Skeletal muscle satellite cell (primary cell): ENCODE results near the gene KCNH6.

Source experiments
- H3K27me3 ChIP-seq: 2 replicates; pipeline ENCODE4 v1.7.0; 2013; ENCODE audit warnings: low read length; ENCODE audit not compliant: control insufficient read depth, insufficient read depth
- H3K36me3 ChIP-seq: 2 replicates; pipeline ENCODE4 v1.7.0; 2013; ENCODE audit warnings: mild to moderate bottlenecking, control low read depth, low read length; ENCODE audit not compliant: insufficient read depth
- H3K4me1 ChIP-seq: 2 replicates; pipeline ENCODE4 v1.7.0; 2013; ENCODE audit warnings: low read length; ENCODE audit not compliant: control insufficient read depth, insufficient read depth
- H3K4me2 ChIP-seq: 2 replicates; pipeline ENCODE4 v1.7.0; 2013; ENCODE audit warnings: mild to moderate bottlenecking, low read length
- H3K4me3 ChIP-seq: 2 replicates; pipeline ENCODE4 v1.7.0; 2013; ENCODE audit warnings: low read length
- H3K9ac ChIP-seq: 2 replicates; pipeline ENCODE4 v1.7.0; 2013; ENCODE audit warnings: mild to moderate bottlenecking, low read depth, low read length, moderate library complexity
- H3K9me3 ChIP-seq: replicated peaks from 2 replicates; pipeline ENCODE4 v1.7.0; 2013; ENCODE audit warnings: mild to moderate bottlenecking, control low read depth, low read length

The KCNH6 gene

DNA sequence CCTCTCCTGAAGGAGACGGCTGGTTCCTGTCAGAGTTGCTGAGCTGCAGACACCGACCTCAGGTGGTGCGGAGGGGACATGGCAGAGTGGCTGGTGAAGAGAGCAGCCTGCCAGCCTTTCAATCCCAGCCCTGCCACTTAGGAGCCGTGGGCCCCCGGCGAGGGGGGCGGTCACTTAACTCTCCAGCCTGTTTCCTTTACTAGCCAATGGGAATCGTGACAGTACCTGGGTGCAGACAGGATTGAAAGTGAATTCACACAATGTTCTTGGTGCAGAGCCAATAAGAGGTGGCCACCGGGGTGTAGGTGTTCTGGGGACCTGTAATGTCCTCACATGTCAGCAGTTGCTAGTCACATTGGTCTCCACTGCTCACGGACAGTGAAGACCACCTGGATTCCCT is 32.8 kb upstream of the KCNH6 start:
- peaks cover 43% of the 10 kb centered on the region for H3K27me3 ChIP-seq
- no peaks in the 10 kb centered on the region for H3K9me3 ChIP-seq
- H3K4me2 ChIP-seq = no peak overlapping the region
- no peak overlapping the region for H3K4me3 ChIP-seq
- H3K4me1 ChIP-seq = no peaks in the 10 kb centered on the region
- H3K36me3 ChIP-seq = no peaks in the 10 kb centered on the region
- H3K9ac ChIP-seq = no peak overlapping the region

DNA sequence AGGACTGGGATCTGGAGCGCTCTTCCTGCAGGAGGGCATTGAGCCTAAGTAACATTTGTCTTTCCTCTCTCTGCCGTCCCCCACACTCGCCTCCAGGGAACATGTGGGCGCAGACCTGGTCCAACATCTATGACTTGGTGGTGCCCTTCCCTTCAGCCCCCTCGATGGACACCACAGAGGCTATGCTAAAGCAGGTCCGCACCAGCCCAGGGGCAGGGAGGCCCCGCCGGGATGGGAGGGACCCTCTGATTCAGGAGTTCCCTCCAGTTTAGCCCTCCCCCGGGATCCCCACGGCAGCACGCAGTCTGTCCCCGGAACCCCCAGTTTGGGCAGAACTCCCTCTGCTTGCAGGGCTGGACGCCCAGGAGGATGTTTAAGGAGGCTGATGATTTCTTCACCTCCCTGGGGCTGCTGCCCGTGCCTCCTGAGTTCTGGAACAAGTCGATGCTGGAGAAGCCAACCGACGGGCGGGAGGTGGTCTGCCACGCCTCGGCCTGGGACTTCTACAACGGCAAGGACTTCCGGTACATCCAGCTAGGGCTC is 32.2 kb upstream of the KCNH6 start:
- Histone ChIP-seq H3K4me3 (no peak overlapping the region), H3K27me3 (peaks cover 43% of the 10 kb centered on the region), H3K9me3 (no peaks in the 10 kb centered on the region), H3K9ac (no peak overlapping the region), H3K4me2 (no peak overlapping the region), H3K4me1 (no peaks in the 10 kb centered on the region), H3K36me3 (no peaks in the 10 kb centered on the region)

DNA sequence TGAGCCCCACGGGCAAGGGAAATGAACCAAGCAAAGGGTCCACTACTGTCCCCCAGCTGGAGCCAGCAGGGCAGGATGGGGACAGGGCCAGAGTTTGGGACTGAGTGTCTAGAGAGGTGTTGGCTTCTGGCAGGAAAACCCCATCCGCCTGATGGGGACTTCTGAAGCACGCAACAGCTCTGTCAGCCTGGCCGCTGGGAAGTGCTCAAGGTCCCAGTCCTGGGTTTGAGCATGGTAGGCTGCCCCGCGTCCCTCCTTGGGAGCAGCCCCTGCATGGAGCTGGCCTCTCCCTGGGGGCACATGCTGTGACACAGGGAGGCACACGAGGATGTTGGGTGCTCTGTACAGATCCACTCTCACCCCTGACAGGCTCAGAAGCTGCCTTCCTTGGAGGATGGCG is 31.7 kb upstream of the KCNH6 start:
- H3K4me3 ChIP-seq = no peak overlapping the region
- H3K36me3 ChIP-seq = no peaks in the 10 kb centered on the region
- H3K4me1 ChIP-seq = no peaks in the 10 kb centered on the region
- no peak overlapping the region for H3K9ac ChIP-seq
- H3K27me3 ChIP-seq = peaks cover 40% of the 10 kb centered on the region
- H3K9me3 ChIP-seq = no peaks in the 10 kb centered on the region
- H3K4me2 ChIP-seq = no peak overlapping the region

DNA sequence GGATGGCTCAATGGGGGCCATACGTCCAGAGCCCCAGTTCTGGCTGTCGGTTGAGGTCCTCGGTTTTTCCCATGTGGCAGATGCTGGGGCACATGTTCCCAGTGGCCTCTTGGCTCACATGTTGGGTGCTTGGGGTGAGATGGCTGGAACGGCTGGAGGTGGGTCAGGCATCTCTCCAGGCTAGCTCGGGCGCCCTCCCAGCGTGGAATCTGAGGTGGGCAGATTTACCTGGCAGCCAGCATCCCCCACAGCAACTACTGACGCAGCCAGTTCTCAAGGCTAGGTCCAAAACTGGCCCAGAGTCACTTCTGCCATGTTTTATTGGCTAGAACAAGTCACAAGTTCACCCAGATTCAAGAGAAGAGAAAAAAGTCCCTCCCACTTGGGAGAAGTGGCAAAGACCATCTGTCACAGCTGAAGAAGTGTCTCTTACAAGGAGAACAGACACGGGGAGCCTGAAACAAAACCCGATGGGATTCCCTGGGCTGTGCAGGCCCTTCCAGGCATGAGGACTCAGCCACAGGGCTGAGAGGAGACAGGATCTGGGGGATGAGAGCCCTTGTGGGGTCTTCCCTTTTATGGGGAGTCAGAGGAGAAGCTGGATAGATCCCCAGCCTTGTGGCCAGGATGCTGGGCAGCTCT is 31.1 kb upstream of the KCNH6 start:
- Histone ChIP-seq H3K4me1 (no peaks in the 10 kb centered on the region), H3K9me3 (no peaks in the 10 kb centered on the region), H3K9ac (no peak overlapping the region), H3K27me3 (peaks cover 40% of the 10 kb centered on the region), H3K4me2 (no peak overlapping the region), H3K4me3 (no peak overlapping the region), H3K36me3 (no peaks in the 10 kb centered on the region)

DNA sequence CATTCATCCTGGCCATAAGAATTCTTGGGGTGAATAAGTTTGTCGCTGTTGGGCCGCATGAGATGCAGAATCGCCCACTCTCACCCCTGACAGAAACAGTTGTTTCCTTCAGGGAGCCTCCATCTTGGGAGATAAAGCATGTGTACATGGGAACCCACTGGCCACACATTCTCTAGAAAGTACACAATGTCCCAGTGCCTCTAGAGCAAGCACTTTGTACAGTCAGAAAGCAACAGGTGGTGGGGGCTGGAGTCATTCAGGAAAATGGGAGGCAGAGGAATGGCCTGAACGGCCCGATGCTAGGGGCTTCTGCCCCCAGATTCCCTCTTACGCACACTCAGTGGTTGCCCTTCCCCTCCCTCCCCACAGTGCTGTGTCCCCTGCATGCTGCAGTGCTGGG is 30.2 kb upstream of the KCNH6 start:
- Histone ChIP-seq H3K36me3 (no peaks in the 10 kb centered on the region), H3K27me3 (peaks cover 40% of the 10 kb centered on the region), H3K4me1 (no peaks in the 10 kb centered on the region), H3K4me3 (no peak overlapping the region), H3K9me3 (no peaks in the 10 kb centered on the region), H3K9ac (no peak overlapping the region), H3K4me2 (no peak overlapping the region)

DNA sequence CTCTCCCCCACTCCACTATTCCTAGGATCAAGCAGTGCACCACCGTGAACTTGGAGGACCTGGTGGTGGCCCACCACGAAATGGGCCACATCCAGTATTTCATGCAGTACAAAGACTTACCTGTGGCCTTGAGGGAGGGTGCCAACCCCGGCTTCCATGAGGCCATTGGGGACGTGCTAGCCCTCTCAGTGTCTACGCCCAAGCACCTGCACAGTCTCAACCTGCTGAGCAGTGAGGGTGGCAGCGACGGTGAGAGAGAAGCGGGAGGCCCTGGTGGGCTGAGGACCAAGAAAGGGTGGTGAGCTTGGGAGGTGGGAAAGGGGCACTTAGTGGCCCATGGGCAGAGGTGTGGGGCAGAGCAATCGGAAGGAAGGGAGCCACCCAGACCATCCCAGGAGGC is 29.7 kb upstream of the KCNH6 start:
- H3K4me1 ChIP-seq = peaks cover 2% of the 10 kb centered on the region
- H3K4me3 ChIP-seq = no peak overlapping the region
- H3K27me3 ChIP-seq = peaks cover 41% of the 10 kb centered on the region
- no peak overlapping the region for H3K9ac ChIP-seq
- no peak overlapping the region for H3K4me2 ChIP-seq
- no peaks in the 10 kb centered on the region for H3K9me3 ChIP-seq
- no peaks in the 10 kb centered on the region for H3K36me3 ChIP-seq

DNA sequence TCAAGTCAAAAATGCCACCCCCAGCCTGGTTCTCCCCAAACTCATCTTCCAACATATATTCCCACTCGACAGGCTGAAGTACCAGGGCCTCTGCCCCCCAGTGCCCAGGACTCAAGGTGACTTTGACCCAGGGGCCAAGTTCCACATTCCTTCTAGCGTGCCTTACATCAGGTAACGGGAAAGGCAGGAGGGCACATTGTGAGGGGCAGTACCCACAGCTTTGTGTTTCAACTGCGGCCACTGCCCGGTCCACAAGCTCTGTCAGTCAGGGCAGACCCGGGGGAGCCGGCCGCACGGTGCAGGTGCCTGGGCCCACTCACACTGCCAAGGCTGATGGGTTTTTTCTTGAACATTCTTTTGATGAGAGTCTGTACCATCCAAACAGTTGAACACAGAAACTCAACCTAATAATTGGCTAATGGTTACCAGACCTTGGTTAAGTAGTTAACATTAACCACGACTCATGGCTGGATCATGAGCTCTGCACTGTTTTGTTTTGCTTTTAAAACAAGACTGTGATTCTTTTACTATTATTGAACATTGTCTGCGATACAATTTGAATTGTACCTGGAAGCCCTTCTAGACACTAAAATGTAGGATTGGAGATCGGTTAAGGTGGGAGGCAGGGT is 28.7 kb upstream of the KCNH6 start:
- no peaks in the 10 kb centered on the region for H3K9me3 ChIP-seq

DNA sequence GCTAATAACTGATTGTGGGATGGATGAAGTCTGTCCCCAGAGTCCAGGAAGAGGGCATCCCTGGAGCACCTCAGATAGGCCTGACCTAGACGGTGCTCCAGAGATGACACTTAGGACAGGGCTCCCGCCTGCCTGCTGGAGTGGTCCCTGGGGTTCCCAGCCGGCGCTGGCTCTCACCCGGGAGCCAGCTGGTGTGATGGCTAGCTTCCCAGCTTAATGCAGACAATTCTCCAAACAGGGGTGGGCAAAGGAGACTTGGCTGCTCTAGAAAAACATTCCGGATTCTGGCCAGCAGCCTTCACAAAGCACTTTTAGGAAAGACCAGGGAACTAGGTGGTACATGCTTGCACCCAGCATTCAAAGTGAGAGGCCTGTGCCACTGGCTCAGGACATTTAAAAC is 27.7 kb upstream of the KCNH6 start:
- Histone ChIP-seq H3K4me1 (peaks cover 5% of the 10 kb centered on the region), H3K4me3 (no peak overlapping the region), H3K36me3 (no peaks in the 10 kb centered on the region), H3K9me3 (no peaks in the 10 kb centered on the region), H3K4me2 (no peak overlapping the region), H3K27me3 (peaks cover 31% of the 10 kb centered on the region), H3K9ac (no peak overlapping the region)

More for the DNA sequence above, 28.7 kb upstream of the KCNH6 start:
- H3K36me3 ChIP-seq = no peaks in the 10 kb centered on the region
- H3K9ac ChIP-seq = no peak overlapping the region
- H3K4me2 ChIP-seq = no peak overlapping the region
- H3K4me1 ChIP-seq = peaks cover 5% of the 10 kb centered on the region
- H3K4me3 ChIP-seq = no peak overlapping the region
- H3K27me3 ChIP-seq = peaks cover 36% of the 10 kb centered on the region

DNA sequence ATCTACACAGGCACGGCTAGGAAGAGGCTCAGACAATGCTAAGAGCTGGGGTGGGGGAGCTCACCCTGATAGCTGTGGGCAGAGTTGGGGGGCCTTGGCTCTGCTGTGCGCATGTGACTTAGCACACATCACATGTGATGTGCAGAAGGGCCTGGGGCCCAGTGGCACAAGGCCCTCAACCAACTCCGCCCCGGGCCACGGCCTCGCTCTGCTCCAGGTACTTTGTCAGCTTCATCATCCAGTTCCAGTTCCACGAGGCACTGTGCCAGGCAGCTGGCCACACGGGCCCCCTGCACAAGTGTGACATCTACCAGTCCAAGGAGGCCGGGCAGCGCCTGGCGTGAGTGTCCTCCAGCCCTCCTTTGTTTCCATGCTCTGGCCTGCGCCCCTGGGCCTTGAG is 27.0 kb upstream of the KCNH6 start:
- Histone ChIP-seq H3K36me3 (no peaks in the 10 kb centered on the region), H3K9me3 (no peaks in the 10 kb centered on the region), H3K9ac (no peak overlapping the region), H3K4me1 (peaks cover 5% of the 10 kb centered on the region), H3K27me3 (peaks cover 30% of the 10 kb centered on the region), H3K4me2 (no peak overlapping the region), H3K4me3 (no peak overlapping the region)

DNA sequence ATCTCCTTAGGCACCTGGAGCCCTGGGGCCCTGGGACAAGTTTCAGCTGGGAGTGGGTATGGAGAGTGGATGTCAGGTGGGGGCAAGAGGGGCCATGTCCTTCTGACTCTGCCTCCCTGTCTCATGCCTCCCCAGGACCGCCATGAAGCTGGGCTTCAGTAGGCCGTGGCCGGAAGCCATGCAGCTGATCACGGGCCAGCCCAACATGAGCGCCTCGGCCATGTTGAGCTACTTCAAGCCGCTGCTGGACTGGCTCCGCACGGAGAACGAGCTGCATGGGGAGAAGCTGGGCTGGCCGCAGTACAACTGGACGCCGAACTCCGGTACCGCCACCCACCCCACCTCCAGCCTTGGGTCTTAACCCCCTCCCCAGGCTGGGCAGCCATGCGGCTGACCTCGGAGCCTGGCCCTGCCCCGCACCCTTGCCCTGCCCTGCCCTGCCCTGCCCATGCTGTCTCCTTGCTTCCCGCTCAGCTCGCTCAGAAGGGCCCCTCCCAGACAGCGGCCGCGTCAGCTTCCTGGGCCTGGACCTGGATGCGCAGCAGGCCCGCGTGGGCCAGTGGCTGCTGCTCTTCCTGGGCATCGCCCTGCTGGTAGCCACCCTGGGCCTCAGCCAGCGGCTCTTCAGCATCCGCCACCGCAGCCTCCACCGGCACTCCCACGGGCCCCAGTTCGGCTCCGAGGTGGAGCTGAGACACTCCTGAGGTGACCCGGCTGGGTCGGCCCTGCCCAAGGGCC is 26.3 kb upstream of the KCNH6 start:
- H3K27me3 ChIP-seq = peaks cover 29% of the 10 kb centered on the region
- no peaks in the 10 kb centered on the region for H3K36me3 ChIP-seq
- H3K4me1 ChIP-seq = peaks cover 5% of the 10 kb centered on the region
- no peak overlapping the region for H3K4me3 ChIP-seq
- H3K4me2 ChIP-seq = no peak overlapping the region
- H3K9ac ChIP-seq = no peak overlapping the region
- H3K9me3 ChIP-seq = no peaks in the 10 kb centered on the region

DNA sequence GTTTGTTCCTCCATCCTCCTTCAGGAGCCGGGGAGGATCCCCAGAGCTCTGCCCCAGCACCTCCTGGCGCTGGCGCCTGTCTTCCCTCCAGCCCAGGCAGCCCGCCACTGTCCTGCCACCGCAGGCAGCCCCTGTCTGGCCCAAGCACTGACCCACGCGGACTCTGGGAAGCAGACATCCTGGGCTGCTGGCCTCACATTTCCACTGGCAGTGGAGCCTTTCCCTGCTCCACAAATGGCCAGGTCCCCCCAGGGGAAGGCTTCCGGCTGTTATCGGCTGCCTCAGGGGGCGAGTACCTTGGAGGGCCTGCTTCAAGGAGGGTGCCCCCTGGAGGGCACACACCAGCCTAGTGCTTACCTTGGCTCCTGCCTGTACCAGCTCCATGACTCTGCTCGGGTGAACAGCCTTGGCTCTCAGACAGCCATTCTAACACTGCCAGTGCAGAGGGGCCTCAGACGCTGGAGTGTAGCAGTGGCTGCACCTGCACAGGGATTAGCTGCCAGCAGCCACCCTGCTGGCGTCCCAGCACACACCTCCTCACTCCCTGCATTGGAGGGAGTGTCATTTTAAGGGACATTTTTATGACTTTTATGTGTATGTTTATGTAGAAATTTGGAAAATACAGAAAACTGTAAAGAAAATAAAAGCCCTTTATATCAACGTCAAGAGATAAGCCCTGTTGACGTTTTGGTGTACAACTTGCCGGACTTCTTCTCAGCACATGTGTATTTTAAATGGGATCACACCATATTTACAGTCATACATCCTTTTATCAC is 25.3 kb upstream of the KCNH6 start:
- Histone ChIP-seq H3K4me2 (no peak overlapping the region), H3K4me3 (no peak overlapping the region), H3K4me1 (peaks cover 5% of the 10 kb centered on the region), H3K9ac (no peak overlapping the region), H3K27me3 (peaks cover 31% of the 10 kb centered on the region), H3K36me3 (no peaks in the 10 kb centered on the region), H3K9me3 (no peaks in the 10 kb centered on the region)
